ENCODE results near the gene CCZ1B.
"Not testable (repeated sequence)": the region's sequence is repeated elsewhere in the genome, so short reads cannot be mapped to it uniquely, and the experiment has no call there.

DNA sequence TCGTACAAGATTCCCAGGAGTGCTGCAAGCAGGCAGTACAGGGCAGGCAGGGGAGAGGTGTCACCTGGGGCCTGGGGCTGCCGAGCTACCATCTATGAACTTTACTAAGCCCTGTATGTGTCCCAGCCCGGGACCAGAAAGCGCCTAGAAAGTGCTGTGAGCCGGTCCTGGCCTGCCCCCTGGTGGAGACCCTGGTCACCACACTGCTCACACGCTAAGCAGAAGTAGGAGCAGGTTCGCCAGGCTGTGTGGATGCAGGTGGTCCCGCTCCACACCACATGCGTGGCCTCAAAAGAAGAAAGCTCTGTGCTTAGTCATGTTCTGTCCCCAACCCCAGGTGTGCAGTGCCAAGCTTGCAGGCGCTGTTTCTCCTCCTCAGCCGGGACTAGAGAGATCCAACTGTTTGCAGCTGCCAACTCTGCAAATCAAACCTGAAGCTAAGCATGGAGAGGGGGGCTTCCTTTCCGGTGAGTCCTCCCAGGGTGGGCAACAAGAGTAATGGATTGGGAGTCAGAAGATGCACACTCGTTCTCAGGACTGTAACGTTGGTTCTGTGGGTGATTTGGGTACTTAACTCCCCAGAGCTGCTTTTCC, 31.7 kb upstream of the CCZ1B start:
- TF ChIP-seq CTCF (IDR thresholded peaks at IDR 0.05) = peak in 2 of 3 donors; percentile 14 to 34
- TF ChIP-seq EP300 (IDR thresholded peaks at IDR 0.05) = not testable (repeated sequence)
